Endodermal cell (in vitro differentiated cells): ENCODE data around the gene PTPN14. TPM values are rescaled to one million over a fixed set of nuclear protein-coding genes. Genes with fewer than 3 reads are reported as not detected.
A peak's percentile ranks its signal among the peaks of the same experiment; 100 is the strongest.

Experiments
- DNase-seq: peaks from one replicate; pipeline ENCODE4 v3.0.0-alpha.2; 2017
- H3K27ac ChIP-seq: 2 replicates; pipeline ENCODE4 v1.5.1; 2013; ENCODE audit warnings: mild to moderate bottlenecking, low read depth, low read length, moderate library complexity
- H3K27me3 ChIP-seq: 2 replicates; pipeline ENCODE4 v1.6.1; 2013; ENCODE audit warnings: mild to moderate bottlenecking, low read length, moderate library complexity; ENCODE audit not compliant: insufficient read depth, control insufficient read depth, poor library complexity, severe bottlenecking
- H3K36me3 ChIP-seq: 2 replicates; pipeline ENCODE4 v1.7.0; 2013; ENCODE audit warnings: mild to moderate bottlenecking, low read length, moderate library complexity; ENCODE audit not compliant: control insufficient read depth, insufficient read depth
- H3K4me1 ChIP-seq: one replicate; pipeline ENCODE4 v1.7.0; 2013; ENCODE audit warnings: low read length; ENCODE audit not compliant: control insufficient read depth, insufficient read depth
- H3K4me3 ChIP-seq: 2 replicates; pipeline ENCODE4 v1.5.1; 2013; ENCODE audit warnings: mild to moderate bottlenecking, low read length, moderate library complexity
- H3K9ac ChIP-seq: 2 replicates; pipeline ENCODE4 v1.6.1; 2013; ENCODE audit warnings: mild to moderate bottlenecking, low read length, moderate library complexity; ENCODE audit not compliant: poor library complexity, severe bottlenecking; ENCODE audit errors: extremely low read depth
- H3K9me3 ChIP-seq: 2 replicates; pipeline ENCODE4 v1.6.1; 2013; ENCODE audit warnings: mild to moderate bottlenecking, low read length, moderate library complexity; ENCODE audit not compliant: control insufficient read depth
- H3K27ac Mint-ChIP-seq: 2 replicates; pipeline ENCODE4 v1.8.0; 2020; ENCODE audit warnings: mixed read lengths
- H3K27me3 Mint-ChIP-seq: 2 replicates; pipeline ENCODE4 v1.8.0; 2021; ENCODE audit warnings: mild to moderate bottlenecking, mixed read lengths; ENCODE audit not compliant: insufficient read depth
- H3K36me3 Mint-ChIP-seq: 2 replicates; pipeline ENCODE4 v1.8.0; 2020; ENCODE audit warnings: low read depth, mixed read lengths
- H3K4me1 Mint-ChIP-seq: 2 replicates; pipeline ENCODE4 v1.8.0; 2020; ENCODE audit warnings: mixed read lengths
- H3K4me3 Mint-ChIP-seq: 2 replicates; pipeline ENCODE4 v1.8.0; 2020; ENCODE audit warnings: mild to moderate bottlenecking, moderate library complexity, mixed read lengths
- H3K9me3 Mint-ChIP-seq: 2 replicates; pipeline ENCODE4 v1.8.0; 2020; ENCODE audit warnings: mild to moderate bottlenecking, mixed read lengths
- CTCF ChIP-seq: fragments of 200-600 bp; sonication (generic); conservative IDR thresholded peaks from 2 replicates; pipeline ENCODE4 v1.5.0; 2021; ENCODE audit warnings: antibody characterized with exemption, mild to moderate bottlenecking
- WGBS, 2 experiments: methylation state at CpG; one replicate each; pipeline versions ENCODE4 v1.1.5 to v1.1.7; 2013; ENCODE audit warnings: missing lambda C conversion rate in 2 of 2, mixed read lengths in 1 of 2; ENCODE audit not compliant: insufficient coverage in 1 of 2, insufficient read length in 1 of 2; 5-methylcytosine and 5-hydroxymethylcytosine counted together
- total RNA-seq, 2 donors: library from RNA; stranded (reverse); fragmentation: NEBNext Ultra II Directional in 1 of 2; extraction: Animal tissue kit (Norgen Biotek cat#: 25700) in 1 of 2; gene quantifications; 2 replicates in 1 of 2; 3 replicates in 1 of 2; pipeline ENCODE4 v1.2.1, GENCODE V29; 2021

PTPN14 gene
- total RNA-seq, 2 donors from 2014 or later = 72.6 to 93.2 TPM

GRCh38 chr1:214537872-214538473 is 13.4 kb downstream of the PTPN14 start:
- peaks cover 15% of the 10 kb centered on the region for H3K36me3 Mint-ChIP-seq
- H3K9me3 Mint-ChIP-seq = peaks cover 2% of the 10 kb centered on the region
- no peak overlapping the region for H3K27ac Mint-ChIP-seq
- H3K27ac ChIP-seq = no peak overlapping the region
- H3K27me3 Mint-ChIP-seq = no peaks in the 10 kb centered on the region
- H3K4me3 Mint-ChIP-seq = no peak overlapping the region
- H3K9me3 ChIP-seq = no peaks in the 10 kb centered on the region
- H3K4me1 ChIP-seq = peaks cover 2% of the 10 kb centered on the region
- H3K9ac ChIP-seq = no peak overlapping the region
- no peaks in the 10 kb centered on the region for H3K27me3 ChIP-seq
- 73 to 90% methylated on average over 2 to 4 of the region's 4 CpGs for WGBS, 2 experiments
- DNase-seq = no peak
- peaks cover 18% of the 10 kb centered on the region for H3K4me1 Mint-ChIP-seq
- H3K36me3 ChIP-seq = peaks cover 13% of the 10 kb centered on the region
- no peak for TF ChIP-seq CTCF
- H3K4me3 ChIP-seq = no peak overlapping the region

- no peak for DNase-seq
- TF ChIP-seq CTCF = no peak
- Mint-ChIP-seq H3K36me3 (peaks cover 23% of the 10 kb centered on the region), H3K27me3 (no peaks in the 10 kb centered on the region), H3K4me3 (no peak overlapping the region), H3K27ac (no peak overlapping the region), H3K4me1 (peaks cover 13% of the 10 kb centered on the region), H3K9me3 (peaks cover 2% of the 10 kb centered on the region)
- no peaks in the 10 kb centered on the region for H3K9me3 ChIP-seq
- H3K4me3 ChIP-seq = no peak overlapping the region
- no peaks in the 10 kb centered on the region for H3K27me3 ChIP-seq
- H3K27ac ChIP-seq = no peak overlapping the region
- WGBS, 2 experiments = 90 to 95% methylated on average over 3 to 5 of the region's 5 CpGs
- H3K9ac ChIP-seq = no peak overlapping the region
- peaks cover 2% of the 10 kb centered on the region for H3K4me1 ChIP-seq
- peaks cover 20% of the 10 kb centered on the region for H3K36me3 ChIP-seq
These were observed 14.2 kb downstream of the PTPN14 start for GRCh38 chr1:214537219-214537618.

GRCh38 chr1:214532070-214532469 is 19.3 kb downstream of the PTPN14 start:
- H3K4me3 ChIP-seq = no peak overlapping the region
- H3K27me3 Mint-ChIP-seq = no peaks in the 10 kb centered on the region
- no peak for TF ChIP-seq CTCF
- H3K4me1 ChIP-seq = peaks cover 1% of the 10 kb centered on the region
- peaks cover 22% of the 10 kb centered on the region for H3K36me3 ChIP-seq
- no peak overlapping the region for H3K9ac ChIP-seq
- no peaks in the 10 kb centered on the region for H3K9me3 ChIP-seq
- WGBS, 2 experiments = 92 to 95% methylated on average over 7 to 9 of the region's 9 CpGs
- no peaks in the 10 kb centered on the region for H3K27me3 ChIP-seq
- no peak overlapping the region for H3K27ac Mint-ChIP-seq
- DNase-seq = no peak
- H3K9me3 Mint-ChIP-seq = peaks cover 2% of the 10 kb centered on the region
- peaks cover 16% of the 10 kb centered on the region for H3K4me1 Mint-ChIP-seq
- H3K4me3 Mint-ChIP-seq = no peak overlapping the region
- H3K27ac ChIP-seq = peak overlapping the region; percentile 21
- H3K36me3 Mint-ChIP-seq = peaks cover 26% of the 10 kb centered on the region
